Tibial nerve (tissue), 4 donors: Measurements from ENCODE around the gene CAB39. TPM values are rescaled to one million over a fixed set of nuclear protein-coding genes. Genes with fewer than 3 reads are reported as not detected.

Source experiments
- DNase-seq, 2 donors: peaks; one replicate each; pipeline ENCODE4 v3.0.0-alpha.2; 2019; ENCODE audit warnings: low spot score in 2 of 2
- H3K27ac ChIP-seq, 4 donors: fragments of 200-600 bp; sonication (generic) in 3 of 4; one replicate each; pipeline ENCODE4 v1.5.1; 2017 to 2019; ENCODE audit warnings: mild to moderate bottlenecking in 1 of 4
- H3K27me3 ChIP-seq, 2 donors: fragments of 200-600 bp; sonication (generic) in 1 of 2; one replicate each; pipeline versions ENCODE4 v1.5.1 to v1.6.0; 2017 to 2019
- H3K36me3 ChIP-seq, 3 donors: fragments of 200-600 bp; sonication (generic); one replicate each; pipeline ENCODE4 v1.5.1; 2018 to 2019
- H3K4me1 ChIP-seq, 4 donors: fragments of 200-600 bp; sonication (generic) in 3 of 4; one replicate each; pipeline ENCODE4 v1.5.1; 2017 to 2019
- H3K4me3 ChIP-seq, 4 donors: fragments of 200-600 bp; sonication (generic) in 3 of 4; one replicate each; pipeline ENCODE4 v1.5.1; 2017 to 2019; ENCODE audit warnings: mild to moderate bottlenecking in 1 of 4, moderate library complexity in 1 of 4
- H3K9me3 ChIP-seq, 4 donors: fragments of 200-600 bp; sonication (generic) in 3 of 4; one replicate each; pipeline ENCODE4 v1.5.1; 2017 to 2019
- CTCF ChIP-seq, 5 experiments: fragments of 200-600 bp in 3 of 5; fragments of 450-650 bp in 2 of 5; sonication (generic) in 3 of 5; IDR thresholded peaks; one replicate each; pipeline ENCODE4 v1.5.1; 2016 to 2019; ENCODE audit warnings: antibody characterized with exemption in 5 of 5, mild to moderate bottlenecking in 3 of 5, moderate library complexity in 2 of 5
- EP300 ChIP-seq, 2 donors: sonication (generic); formaldehyde crosslinking; IDR thresholded peaks; one replicate each; pipeline ENCODE4 v1.6.1; 2017; ENCODE audit warnings: antibody characterized with exemption in 2 of 2, mild to moderate bottlenecking in 1 of 2
- POLR2A ChIP-seq, 2 donors: fragments of 450-650 bp; IDR thresholded peaks; one replicate each; pipeline ENCODE4 v1.6.1; 2017; ENCODE audit warnings: antibody characterized with exemption in 2 of 2, mild to moderate bottlenecking in 2 of 2, moderate library complexity in 2 of 2
- WGBS, 2 donors: methylation state at CpG; one replicate each; pipeline ENCODE4 v1.1.5; 2018; 5-methylcytosine and 5-hydroxymethylcytosine counted together
- total RNA-seq, 4 donors: library from RNA; depleted of rRNA; stranded (reverse); fragments of >200 nt; gene quantifications; one replicate each; pipeline ENCODE4 v1.1.0, GENCODE V29; 2016

Gene CAB39
- total RNA-seq, 4 donors from 2014 or later, result 60.0 to 82.2 (median 69.7) TPM

DNA sequence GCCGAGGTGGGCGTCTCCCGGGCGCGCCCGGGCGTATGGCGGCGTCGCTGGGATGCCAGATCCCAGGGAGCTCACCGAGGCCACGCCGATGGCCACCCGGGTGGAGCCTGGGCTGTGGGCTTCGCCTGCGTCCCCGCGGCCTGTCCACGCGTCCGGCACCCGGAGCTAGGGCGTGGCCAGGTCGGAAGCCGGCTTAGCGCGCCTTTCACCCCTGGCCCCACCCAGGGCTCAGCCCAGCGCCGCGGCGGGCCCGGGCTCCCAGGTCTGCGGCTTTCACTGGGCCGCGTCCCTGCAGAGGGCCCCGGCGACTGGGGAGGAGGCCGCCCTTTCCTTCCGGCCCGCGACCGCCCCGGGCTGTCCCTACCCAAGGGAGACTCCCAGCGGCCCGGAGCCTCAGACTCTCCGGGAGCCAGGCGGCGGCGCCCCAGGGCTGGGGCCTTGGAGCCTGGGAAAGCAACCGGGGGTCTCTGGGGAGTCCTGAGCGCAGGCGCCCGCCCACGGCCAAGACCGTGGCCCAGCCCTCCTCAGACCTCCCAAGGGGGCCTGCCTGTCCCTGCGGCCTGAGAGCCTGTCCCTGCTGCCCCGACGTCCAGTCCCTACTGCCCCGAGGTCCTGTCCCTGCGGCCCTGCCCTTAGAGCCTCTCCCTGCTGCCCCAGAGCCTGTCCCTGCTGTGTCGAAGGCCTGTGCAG is 115.8 kb downstream of the CAB39 start:
- TF ChIP-seq CTCF (IDR thresholded peaks at IDR 0.05), result no peak
- TF ChIP-seq EP300 (IDR thresholded peaks at IDR 0.05), result no peak
- TF ChIP-seq POLR2A (IDR thresholded peaks at IDR 0.05), result no peak
- no peak overlapping the region for H3K27ac ChIP-seq
- H3K4me1 ChIP-seq, result peaks cover 0 to 18% (median 4%) of the 10 kb centered on the region in 4 donors
- 8 to 42% methylated on average over 7 to 36 of the region's 61 CpGs for WGBS, 2 donors
- H3K27me3 ChIP-seq, result peaks cover 0 to 47% of the 10 kb centered on the region in 2 donors
- no peaks in the 10 kb centered on the region for H3K9me3 ChIP-seq
- H3K36me3 ChIP-seq, result no peaks in the 10 kb centered on the region
- DNase-seq, result no peak
- peak overlapping the region in 3 of 4 donors; percentile 26 to 44 (median 38) for H3K4me3 ChIP-seq

GRCh38 chr2:230829293-230829692 is 116.7 kb downstream of the CAB39 start:
- Histone ChIP-seq H3K36me3 (no peaks in the 10 kb centered on the region), H3K27me3 (peaks cover 0 to 47% of the 10 kb centered on the region in 2 donors), H3K9me3 (no peaks in the 10 kb centered on the region), H3K27ac (no peak overlapping the region), H3K4me1 (peaks cover 0 to 15% (median 4%) of the 10 kb centered on the region in 4 donors), H3K4me3 (no peak overlapping the region)
- DNase-seq, result no peak
- TF ChIP-seq POLR2A (IDR thresholded peaks at IDR 0.05) (no peak), EP300 (IDR thresholded peaks at IDR 0.05) (no peak), CTCF (IDR thresholded peaks at IDR 0.05) (no peak)
- 94 to 98% methylated on average over 13 to 14 of the region's 14 CpGs for WGBS, 2 donors

- no peaks in the 10 kb centered on the region for H3K9me3 ChIP-seq
- no peaks in the 10 kb centered on the region for H3K36me3 ChIP-seq
- H3K27me3 ChIP-seq, result peaks cover 0 to 47% of the 10 kb centered on the region in 2 donors
- peaks cover 0 to 13% (median 4%) of the 10 kb centered on the region in 4 donors for H3K4me1 ChIP-seq
- WGBS, 2 donors, result 82 to 94% methylated on average over 2 to 7 of the region's 7 CpGs
- H3K4me3 ChIP-seq, result no peak overlapping the region
- TF ChIP-seq POLR2A (IDR thresholded peaks at IDR 0.05) (no peak), EP300 (IDR thresholded peaks at IDR 0.05) (no peak), CTCF (IDR thresholded peaks at IDR 0.05) (no peak)
- no peak for DNase-seq
- H3K27ac ChIP-seq, result no peak overlapping the region
Observed at GRCh38 chr2:230829959-230830358, 117.3 kb downstream of the CAB39 start.

DNA sequence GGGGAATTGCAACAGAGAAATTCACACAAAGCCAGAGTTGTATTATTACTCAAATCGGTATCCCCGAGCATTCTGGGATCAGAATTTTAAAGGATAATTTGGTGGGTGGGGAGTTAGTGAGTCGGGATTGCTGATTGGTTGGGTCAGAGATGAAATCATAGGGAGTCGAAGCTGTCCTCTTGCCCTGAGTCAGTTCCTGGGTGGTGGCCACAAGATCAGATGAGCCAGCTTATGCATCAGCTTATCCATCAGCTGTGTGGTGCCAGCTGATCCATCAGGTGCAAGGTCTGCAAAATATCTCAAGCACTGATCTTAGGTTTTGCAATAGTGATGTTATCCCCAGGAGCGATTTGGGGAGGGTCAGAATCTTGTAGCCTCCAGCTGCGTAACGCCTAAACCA is 117.8 kb downstream of the CAB39 start:
- TF ChIP-seq EP300 (IDR thresholded peaks at IDR 0.05) (no peak), CTCF (IDR thresholded peaks at IDR 0.05) (no peak), POLR2A (IDR thresholded peaks at IDR 0.05) (no peak)
- 88 to 90% methylated on average over 7 of the region's 7 CpGs for WGBS, 2 donors
- no peaks in the 10 kb centered on the region for H3K36me3 ChIP-seq
- no peak overlapping the region for H3K4me3 ChIP-seq
- no peak overlapping the region for H3K27ac ChIP-seq
- no peaks in the 10 kb centered on the region for H3K9me3 ChIP-seq
- no peak for DNase-seq
- peaks cover 0 to 47% of the 10 kb centered on the region in 2 donors for H3K27me3 ChIP-seq
- H3K4me1 ChIP-seq, result peaks cover 0 to 13% (median 4%) of the 10 kb centered on the region in 4 donors

DNA sequence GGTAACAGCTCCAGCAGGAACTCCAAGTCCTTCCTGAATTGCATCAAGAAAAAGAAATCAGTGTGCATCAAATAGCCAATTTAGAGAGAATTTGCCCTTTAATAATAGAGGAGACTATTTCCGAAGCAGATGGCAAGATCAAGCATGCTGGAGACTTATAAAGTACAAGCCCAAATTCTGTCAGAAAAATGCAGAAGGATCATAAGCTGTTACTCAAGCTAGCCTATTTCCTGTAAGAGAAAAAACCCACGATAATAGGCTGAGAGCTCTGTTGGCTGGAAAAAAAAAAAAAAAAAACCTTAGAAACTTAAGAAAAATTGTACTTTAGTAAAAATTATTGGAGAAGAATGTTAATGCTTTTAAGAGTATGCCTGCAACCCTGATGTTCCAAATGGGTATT is 127.7 kb downstream of the CAB39 start:
- H3K36me3 ChIP-seq, result no peaks in the 10 kb centered on the region
- no peak overlapping the region for H3K4me3 ChIP-seq
- no peaks in the 10 kb centered on the region for H3K4me1 ChIP-seq
- peaks cover 0 to 11% (median 0%) of the 10 kb centered on the region in 4 donors for H3K9me3 ChIP-seq
- DNase-seq, result no peak
- TF ChIP-seq CTCF (IDR thresholded peaks at IDR 0.05) (no peak), POLR2A (IDR thresholded peaks at IDR 0.05) (no peak), EP300 (IDR thresholded peaks at IDR 0.05) (no peak)
- 44 to 55% methylated on average over 2 of the region's 2 CpGs for WGBS, 2 donors
- no peak overlapping the region for H3K27ac ChIP-seq
- peaks cover 0 to 4% of the 10 kb centered on the region in 2 donors for H3K27me3 ChIP-seq
